K562 (cell line): ENCODE results near the gene KLHL22. TPM values are rescaled to one million over a fixed set of nuclear protein-coding genes. Genes with fewer than 3 reads are reported as not detected.

Source experiments
- CEBPZ ChIP-seq: fragments of 150-350 bp; IDR thresholded peaks from 2 replicates; pipeline ENCODE4 v1.6.1; 2014; ENCODE audit warnings: low read depth, mild to moderate bottlenecking, low read length, borderline replicate concordance
- CHD2 ChIP-seq: IDR thresholded peaks from 2 replicates; pipeline ENCODE4 v1.6.1; 2011; ENCODE audit warnings: low read depth, low read length
- ERF ChIP-seq: fragments of 450-650 bp; formaldehyde crosslinking; IDR thresholded peaks from 2 replicates; pipeline ENCODE4 v1.4.0; 2020; ENCODE audit warnings: mild to moderate bottlenecking, mixed read lengths
- MAFG ChIP-seq: fragments of 450-650 bp; conservative IDR thresholded peaks from 2 replicates; pipeline ENCODE4 v1.6.1; 2016; ENCODE audit warnings: missing genetic modification characterization, missing compliant biosample characterization
- MBD2 ChIP-seq: sonication (generic); IDR thresholded peaks from 2 replicates; pipeline ENCODE4 v1.6.1; 2016; ENCODE audit warnings: low read depth, borderline replicate concordance
- MEF2A ChIP-seq: IDR thresholded peaks from 2 replicates; pipeline ENCODE4 v1.6.1; 2011; ENCODE audit warnings: low read depth, mild to moderate bottlenecking, low read length, moderate library complexity; ENCODE audit not compliant: control insufficient read depth
- MXI1 ChIP-seq: IDR thresholded peaks from 2 replicates; pipeline ENCODE4 v1.6.1; 2011; ENCODE audit warnings: low read depth, mild to moderate bottlenecking, improper control_type of control experiment, low read length
- NR2C2 ChIP-seq, 2 experiments: fragments of 200-800 bp in 1 of 2; sonication (Bioruptor generic) in 1 of 2; sonication (generic) in 1 of 2; formaldehyde crosslinking in 1 of 2; IDR thresholded peaks; 2 replicates each; pipeline versions ENCODE4 v1.6.1 to v1.8.0; 2016 to 2022; ENCODE audit warnings: mild to moderate bottlenecking in 1 of 2, missing compliant biosample characterization in 1 of 2, missing genetic modification characterization in 1 of 2, missing genetic modification reagents in 1 of 2
- SAFB2 ChIP-seq: fragments of 200-400 bp; formaldehyde crosslinking; IDR thresholded peaks from 2 replicates; pipeline ENCODE4 v1.6.1; 2018; ENCODE audit warnings: borderline replicate concordance, low read length, low read depth, moderate library complexity; ENCODE audit not compliant: severe bottlenecking
- TAF7 ChIP-seq: fragments of 450-650 bp; IDR thresholded peaks from 2 replicates; pipeline ENCODE4 v1.6.1; 2016; ENCODE audit warnings: missing genetic modification characterization, missing compliant biosample characterization
- THRA ChIP-seq: fragments of 450-650 bp; IDR thresholded peaks from 2 replicates; pipeline ENCODE4 v1.6.1; 2017; ENCODE audit warnings: mild to moderate bottlenecking, moderate library complexity
- ZNF445 ChIP-seq: fragments of 250-450 bp; sonication (Bioruptor Pico); IDR thresholded peaks from 2 replicates; pipeline ENCODE4 v1.4.0; 2020; ENCODE audit warnings: low read depth, mild to moderate bottlenecking, moderate library complexity
- ZNF77 ChIP-seq: fragments of 250-450 bp; sonication (Bioruptor Pico); IDR thresholded peaks from 2 replicates; pipeline ENCODE4 v1.5.0; 2020
- polyA plus RNA-seq, 8 experiments: library from polyadenylated mRNA; depleted of rRNA in 4 of 8; stranded (reverse) in 5 of 8; unstranded in 3 of 8; fragments of >200 nt; fragmentation: Nextera tagmentation in 2 of 8; fragmentation: Illumina TruSeq in 1 of 8; extraction: Ambion mirVana in 2 of 8; extraction: Trizol in 1 of 8; gene quantifications; 2 replicates each; pipeline versions ENCODE4 v1.2.1 to v1.2.3, GENCODE V29; 2011 to 2014; ENCODE audit warnings: inconsistent platforms in 1 of 8, missing spikeins in 1 of 8
- total RNA-seq, 7 experiments: library from RNA; depleted of rRNA in 6 of 7; stranded (reverse); fragments of >200 nt in 6 of 7; fragmentation: Illumina TruSeq in 2 of 7; extraction: Trizol in 2 of 7; gene quantifications; 2 replicates each; pipeline versions ENCODE4 v1.2.1 to v1.2.3, GENCODE V29; 2011 to 2021; ENCODE audit warnings: low replicate concordance in 1 of 7
- TF ChIP-seq, protein P1 (sequence below): fragments of 250-450 bp; sonication (Bioruptor Pico); IDR thresholded peaks from 2 replicates; pipeline ENCODE4 v1.8.0; 2022; ENCODE audit warnings: inconsistent platforms
- TF ChIP-seq, protein P2 (sequence below), 2 experiments: fragments of 250-450 bp in 1 of 2; fragments of 450-650 bp in 1 of 2; sonication (Bioruptor Pico) in 1 of 2; IDR thresholded peaks; 2 replicates each; pipeline versions ENCODE4 v1.6.1 to v1.8.0; 2016 to 2021; ENCODE audit warnings: mild to moderate bottlenecking in 2 of 2, moderate library complexity in 2 of 2, missing compliant biosample characterization in 1 of 2, missing genetic modification characterization in 1 of 2
- TF ChIP-seq, protein P3 (sequence below): fragments of 250-450 bp; sonication (Bioruptor Pico); IDR thresholded peaks from 2 replicates; pipeline ENCODE4 v1.4.0; 2020; ENCODE audit warnings: mild to moderate bottlenecking, moderate library complexity

KLHL22 gene
- total and polyA plus RNA-seq, 9 of the 15 experiments (the other 6 are each of a cell fraction or from before 2014, with no cell fraction given): 1.3 to 25.6 (median 15.2) TPM

GRCh38 chr22:20392983-20393704 lies 102.5 kb downstream of the KLHL22 start (continued):
- TF ChIP-seq MBD2: no peak
- TF ChIP-seq TAF7 (tag): no peak
- TF ChIP-seq THRA: no peak
- no peak for TF ChIP-seq MXI1
- no peak for TF ChIP-seq ERF
- no peak for TF ChIP-seq MAFG
- TF ChIP-seq ZNF445 (CRISPR knock-in tag): peak; percentile 66
- no peak for TF ChIP-seq CHD2
- no peak for TF ChIP-seq MEF2A
- TF ChIP-seq CEBPZ: no peak; the same call in 1 of the 2 replicates
- no peak for TF ChIP-seq ZNF77 (CRISPR knock-in tag)
- TF ChIP-seq, protein P1, sequence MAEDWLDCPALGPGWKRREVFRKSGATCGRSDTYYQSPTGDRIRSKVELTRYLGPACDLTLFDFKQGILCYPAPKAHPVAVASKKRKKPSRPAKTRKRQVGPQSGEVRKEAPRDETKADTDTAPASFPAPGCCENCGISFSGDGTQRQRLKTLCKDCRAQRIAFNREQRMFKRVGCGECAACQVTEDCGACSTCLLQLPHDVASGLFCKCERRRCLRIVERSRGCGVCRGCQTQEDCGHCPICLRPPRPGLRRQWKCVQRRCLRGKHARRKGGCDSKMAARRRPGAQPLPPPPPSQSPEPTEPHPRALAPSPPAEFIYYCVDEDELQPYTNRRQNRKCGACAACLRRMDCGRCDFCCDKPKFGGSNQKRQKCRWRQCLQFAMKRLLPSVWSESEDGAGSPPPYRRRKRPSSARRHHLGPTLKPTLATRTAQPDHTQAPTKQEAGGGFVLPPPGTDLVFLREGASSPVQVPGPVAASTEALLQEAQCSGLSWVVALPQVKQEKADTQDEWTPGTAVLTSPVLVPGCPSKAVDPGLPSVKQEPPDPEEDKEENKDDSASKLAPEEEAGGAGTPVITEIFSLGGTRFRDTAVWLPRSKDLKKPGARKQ (CRISPR knock-in tag): no peak
- TF ChIP-seq, protein P2, sequence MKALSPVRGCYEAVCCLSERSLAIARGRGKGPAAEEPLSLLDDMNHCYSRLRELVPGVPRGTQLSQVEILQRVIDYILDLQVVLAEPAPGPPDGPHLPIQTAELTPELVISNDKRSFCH (CRISPR knock-in tag; IDR thresholded peaks at IDR 0.05): no peak
- TF ChIP-seq, protein P2 (tag; IDR thresholded peaks at IDR 0.05): no peak
- TF ChIP-seq, protein P3, sequence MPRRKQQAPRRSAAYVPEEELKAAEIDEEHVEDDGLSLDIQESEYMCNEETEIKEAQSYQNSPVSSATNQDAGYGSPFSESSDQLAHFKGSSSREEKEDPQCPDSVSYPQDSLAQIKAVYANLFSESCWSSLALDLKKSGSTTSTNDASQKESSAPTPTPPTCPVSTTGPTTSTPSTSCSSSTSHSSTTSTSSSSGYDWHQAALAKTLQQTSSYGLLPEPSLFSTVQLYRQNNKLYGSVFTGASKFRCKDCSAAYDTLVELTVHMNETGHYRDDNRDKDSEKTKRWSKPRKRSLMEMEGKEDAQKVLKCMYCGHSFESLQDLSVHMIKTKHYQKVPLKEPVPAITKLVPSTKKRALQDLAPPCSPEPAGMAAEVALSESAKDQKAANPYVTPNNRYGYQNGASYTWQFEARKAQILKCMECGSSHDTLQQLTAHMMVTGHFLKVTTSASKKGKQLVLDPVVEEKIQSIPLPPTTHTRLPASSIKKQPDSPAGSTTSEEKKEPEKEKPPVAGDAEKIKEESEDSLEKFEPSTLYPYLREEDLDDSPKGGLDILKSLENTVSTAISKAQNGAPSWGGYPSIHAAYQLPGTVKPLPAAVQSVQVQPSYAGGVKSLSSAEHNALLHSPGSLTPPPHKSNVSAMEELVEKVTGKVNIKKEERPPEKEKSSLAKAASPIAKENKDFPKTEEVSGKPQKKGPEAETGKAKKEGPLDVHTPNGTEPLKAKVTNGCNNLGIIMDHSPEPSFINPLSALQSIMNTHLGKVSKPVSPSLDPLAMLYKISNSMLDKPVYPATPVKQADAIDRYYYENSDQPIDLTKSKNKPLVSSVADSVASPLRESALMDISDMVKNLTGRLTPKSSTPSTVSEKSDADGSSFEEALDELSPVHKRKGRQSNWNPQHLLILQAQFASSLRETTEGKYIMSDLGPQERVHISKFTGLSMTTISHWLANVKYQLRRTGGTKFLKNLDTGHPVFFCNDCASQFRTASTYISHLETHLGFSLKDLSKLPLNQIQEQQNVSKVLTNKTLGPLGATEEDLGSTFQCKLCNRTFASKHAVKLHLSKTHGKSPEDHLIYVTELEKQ (CRISPR knock-in tag): no peak
- no peak for TF ChIP-seq SAFB2
- no peak for TF ChIP-seq NR2C2 (CRISPR knock-in tag; IDR thresholded peaks at IDR 0.05)
- TF ChIP-seq NR2C2 (tag; IDR thresholded peaks at IDR 0.05): no peak
